Mesenchymal stem cell (in vitro differentiated cells and primary cell): ENCODE measurements around the gene UFD1.

Source experiments
- DNase-seq: peaks from one replicate; pipeline ENCODE4 v3.0.0-alpha.2; 2013
- H2AFZ ChIP-seq: one replicate; pipeline ENCODE4 v1.6.1; 2013; ENCODE audit warnings: low read depth, mild to moderate bottlenecking, control low read depth, inconsistent platforms, low read length, moderate library complexity
- H2AK5ac ChIP-seq: 2 replicates; pipeline ENCODE4 v1.6.1; 2013; ENCODE audit warnings: low read length, moderate library complexity, mild to moderate bottlenecking, inconsistent platforms; ENCODE audit not compliant: severe bottlenecking
- H2BK120ac ChIP-seq: one replicate; pipeline ENCODE4 v1.6.1; 2013; ENCODE audit warnings: low read depth, mild to moderate bottlenecking, inconsistent platforms, low read length, moderate library complexity
- H2BK12ac ChIP-seq, 2 experiments: one replicate each; pipeline ENCODE4 v1.6.1; 2013; ENCODE audit warnings: inconsistent platforms in 2 of 2, low read length in 2 of 2, mild to moderate bottlenecking in 2 of 2, moderate library complexity in 2 of 2, control low read depth in 1 of 2
- H2BK15ac ChIP-seq: one replicate; pipeline ENCODE4 v1.6.1; 2013; ENCODE audit warnings: mild to moderate bottlenecking, low read depth, inconsistent platforms; ENCODE audit not compliant: poor library complexity, severe bottlenecking
- H2BK5ac ChIP-seq: 2 replicates; pipeline ENCODE4 v1.6.1; 2013; ENCODE audit warnings: low read depth, mild to moderate bottlenecking, low read length, control low read depth, inconsistent platforms; ENCODE audit not compliant: poor library complexity, severe bottlenecking
- H3K14ac ChIP-seq, 2 experiments: one replicate each; pipeline ENCODE4 v1.6.1; 2013; ENCODE audit warnings: inconsistent platforms in 2 of 2, low read length in 2 of 2, control low read depth in 1 of 2, mild to moderate bottlenecking in 1 of 2, moderate library complexity in 1 of 2
- H3K18ac ChIP-seq, 2 experiments: one replicate each; pipeline ENCODE4 v1.6.1; 2013; ENCODE audit warnings: inconsistent platforms in 2 of 2, low read length in 2 of 2, control low read depth in 1 of 2, low read depth in 1 of 2, mild to moderate bottlenecking in 1 of 2
- H3K23ac ChIP-seq, 2 experiments: one replicate each; pipeline ENCODE4 v1.6.1; 2013; ENCODE audit warnings: inconsistent platforms in 2 of 2, low read length in 2 of 2, mild to moderate bottlenecking in 2 of 2, moderate library complexity in 2 of 2, control low read depth in 1 of 2
- H3K27ac ChIP-seq: 2 replicates; pipeline ENCODE4 v1.5.1; 2013; ENCODE audit warnings: mild to moderate bottlenecking, moderate library complexity, low read length, control low read depth, inconsistent platforms; ENCODE audit not compliant: poor library complexity, severe bottlenecking
- H3K27me3 ChIP-seq, 2 experiments: 2 replicates each; pipeline versions ENCODE4 v1.6.1 to v1.7.0; 2013; ENCODE audit warnings: low read length in 2 of 2, mild to moderate bottlenecking in 2 of 2, moderate library complexity in 2 of 2, control low read depth in 1 of 2, inconsistent platforms in 1 of 2; ENCODE audit not compliant: control insufficient read depth in 1 of 2, insufficient read depth in 1 of 2
- H3K36me3 ChIP-seq, 2 experiments: 2 replicates each; pipeline versions ENCODE4 v1.6.1 to v1.7.0; 2013; ENCODE audit warnings: low read length in 2 of 2, control low read depth in 1 of 2, inconsistent platforms in 1 of 2, low read depth in 1 of 2, mild to moderate bottlenecking in 1 of 2; ENCODE audit not compliant: insufficient read depth in 2 of 2, control insufficient read depth in 1 of 2
- H3K4ac ChIP-seq, 2 experiments: one replicate each; pipeline ENCODE4 v1.6.1; 2013; ENCODE audit warnings: inconsistent platforms in 2 of 2, low read length in 2 of 2, mild to moderate bottlenecking in 2 of 2, moderate library complexity in 2 of 2, control low read depth in 1 of 2, low read depth in 1 of 2
- H3K4me1 ChIP-seq: 2 replicates; pipeline ENCODE4 v1.6.1; 2013; ENCODE audit warnings: low read depth, low read length, control low read depth; ENCODE audit not compliant: control insufficient read depth, insufficient read depth
- H3K4me2 ChIP-seq: 2 replicates; pipeline ENCODE4 v1.6.1; 2013; ENCODE audit warnings: low read length, mild to moderate bottlenecking, inconsistent platforms; ENCODE audit not compliant: poor library complexity, severe bottlenecking
- H3K4me3 ChIP-seq, 2 experiments: 2 replicates each; pipeline versions ENCODE4 v1.5.1 to v1.7.0; 2013; ENCODE audit warnings: low read length in 2 of 2, mild to moderate bottlenecking in 2 of 2, control low read depth in 1 of 2, low read depth in 1 of 2; ENCODE audit not compliant: insufficient read depth in 1 of 2
- H3K79me1 ChIP-seq: replicated peaks from 2 replicates; pipeline ENCODE4 v1.6.1; 2013; ENCODE audit warnings: mild to moderate bottlenecking, control low read depth, low read length, inconsistent platforms; ENCODE audit not compliant: poor library complexity, severe bottlenecking
- H3K9ac ChIP-seq: 2 replicates; pipeline ENCODE4 v1.7.0; 2013; ENCODE audit warnings: mild to moderate bottlenecking, low read length, moderate library complexity
- H3K9me3 ChIP-seq: 2 replicates; pipeline ENCODE4 v1.7.0; 2013; ENCODE audit warnings: mild to moderate bottlenecking, low read length; ENCODE audit not compliant: control insufficient read depth
- H4K8ac ChIP-seq: one replicate; pipeline ENCODE4 v1.6.1; 2013; ENCODE audit warnings: inconsistent platforms, mild to moderate bottlenecking, low read length, moderate library complexity
- H4K91ac ChIP-seq: one replicate; pipeline ENCODE4 v1.6.1; 2013; ENCODE audit warnings: mild to moderate bottlenecking, low read length, inconsistent platforms
- WGBS: methylation state at CpG from one replicate; pipeline ENCODE4 v1.1.7; 2013; ENCODE audit warnings: mixed read lengths; 5-methylcytosine and 5-hydroxymethylcytosine counted together

Gene UFD1

GRCh38 chr22:19494676-19495173, 15.7 kb upstream of the UFD1 start:
- Histone ChIP-seq H3K4ac (no peak overlapping the region), H3K9ac (no peak overlapping the region), H3K4me2 (no peak overlapping the region), H2AK5ac (no peak overlapping the region), H3K27me3 (no peaks in the 10 kb centered on the region), H3K14ac (no peak overlapping the region), H4K91ac (no peak overlapping the region), H3K23ac (no peak overlapping the region), H2BK120ac (no peak overlapping the region), H2BK12ac (no peak overlapping the region), H4K8ac (no peak overlapping the region), H3K18ac (no peak overlapping the region), H3K79me1 (peaks cover 5% of the 10 kb centered on the region), H3K27ac (no peak overlapping the region), H3K36me3 (peaks cover 0 to 17% of the 10 kb centered on the region in 2 experiments), H2BK5ac (no peak overlapping the region), H2BK15ac (no peak overlapping the region), H2AFZ (no peak overlapping the region), H3K9me3 (no peaks in the 10 kb centered on the region), H3K4me3 (no peak overlapping the region), H3K4me1 (peaks cover 3% of the 10 kb centered on the region)
- no peak for DNase-seq
- 96% methylated on average over 5 of the region's 6 CpGs for WGBS

GRCh38 chr22:19494001-19494560, 15.1 kb upstream of the UFD1 start:
- Histone ChIP-seq H2BK12ac (no peak overlapping the region), H3K9ac (no peak overlapping the region), H4K91ac (no peak overlapping the region), H3K27me3 (no peaks in the 10 kb centered on the region), H3K4me3 (no peak overlapping the region), H4K8ac (no peak overlapping the region), H3K4me1 (peaks cover 3% of the 10 kb centered on the region), H3K18ac (no peak overlapping the region), H3K14ac (no peak overlapping the region), H3K4ac (no peak overlapping the region), H2AFZ (no peak overlapping the region), H2BK15ac (no peak overlapping the region), H3K27ac (no peak overlapping the region), H2BK120ac (no peak overlapping the region), H3K9me3 (no peaks in the 10 kb centered on the region), H3K23ac (no peak overlapping the region), H3K4me2 (no peak overlapping the region), H3K79me1 (peaks cover 5% of the 10 kb centered on the region), H2AK5ac (no peak overlapping the region), H2BK5ac (no peak overlapping the region), H3K36me3 (peaks cover 0 to 12% of the 10 kb centered on the region in 2 experiments)
- DNase-seq = no peak
- 98% methylated on average over 8 of the region's 8 CpGs for WGBS

GRCh38 chr22:19492504-19493174, 13.6 kb upstream of the UFD1 start:
- Histone ChIP-seq H3K9me3 (no peaks in the 10 kb centered on the region), H3K18ac (no peak overlapping the region), H3K27ac (no peak overlapping the region), H4K91ac (no peak overlapping the region), H2BK120ac (no peak overlapping the region), H3K27me3 (no peaks in the 10 kb centered on the region), H3K4ac (no peak overlapping the region), H3K14ac (no peak overlapping the region), H2AFZ (no peak overlapping the region), H3K9ac (no peak overlapping the region), H2AK5ac (no peak overlapping the region), H2BK5ac (no peak overlapping the region), H3K4me3 (no peak overlapping the region), H3K4me2 (no peak overlapping the region), H4K8ac (peak overlapping the region; percentile 69), H2BK15ac (no peak overlapping the region), H2BK12ac (no peak overlapping the region), H3K23ac (no peak overlapping the region), H3K36me3 (peaks cover 0 to 3% of the 10 kb centered on the region in 2 experiments), H3K79me1 (peaks cover 5% of the 10 kb centered on the region), H3K4me1 (peaks cover 3% of the 10 kb centered on the region)
- no peak for DNase-seq
- 98% methylated on average over 6 of the region's 6 CpGs for WGBS

- H3K4me3 ChIP-seq = no peak overlapping the region
- H3K27ac ChIP-seq = no peak overlapping the region
- H3K4ac ChIP-seq = no peak overlapping the region
- no peak overlapping the region for H2BK15ac ChIP-seq
- H2BK12ac ChIP-seq = no peak overlapping the region
- no peak overlapping the region for H4K91ac ChIP-seq
- no peak overlapping the region for H2BK120ac ChIP-seq
- whole genome bisulfite sequencing = 100% methylated on average over 4 of the region's 5 CpGs
- no peaks in the 10 kb centered on the region for H3K36me3 ChIP-seq
- H3K27me3 ChIP-seq = no peaks in the 10 kb centered on the region
- H3K9me3 ChIP-seq = no peaks in the 10 kb centered on the region
- H3K9ac ChIP-seq = no peak overlapping the region
- no peak overlapping the region for H2AFZ ChIP-seq
- H4K8ac ChIP-seq = no peak overlapping the region
- no peak overlapping the region for H3K23ac ChIP-seq
- H2BK5ac ChIP-seq = no peak overlapping the region
- no peak overlapping the region for H2AK5ac ChIP-seq
- no peak for DNase-seq
- no peaks in the 10 kb centered on the region for H3K4me1 ChIP-seq
- no peak overlapping the region for H3K4me2 ChIP-seq
- H3K79me1 ChIP-seq = peaks cover 5% of the 10 kb centered on the region
- H3K14ac ChIP-seq = no peak overlapping the region
- H3K18ac ChIP-seq = no peak overlapping the region
These were observed 11.7 kb upstream of the UFD1 start for GRCh38 chr22:19490628-19491230.
